BJ (cell line): Measurements from ENCODE around the gene APBB2. TPM values are rescaled to one million over a fixed set of nuclear protein-coding genes. Genes with fewer than 3 reads are reported as not detected.

Experiments
- CTCF ChIA-PET: fragments of 350-600 bp; formaldehyde crosslinking; extraction: SDS; loops from one replicate; lab custom pipeline; 2021; ENCODE audit warnings: antibody characterized with exemption, inconsistent platforms; lab: Yijun Ruan, JAX
- POLR2A ChIA-PET: fragments of 300-600 bp; sonication (Branson Sonifier 250); formaldehyde crosslinking; extraction: SDS; loops from one replicate; lab custom pipeline; 2021; ENCODE audit warnings: antibody characterized with exemption; lab: Charles Lee
- DNase-seq: peaks from one replicate; pipeline ENCODE4 v3.0.0-alpha.2; 2011; ENCODE audit warnings: low read depth
- H3K27me3 ChIP-seq: 2 replicates; pipeline ENCODE4 v1.6.0; 2011; ENCODE audit warnings: low read length; ENCODE audit not compliant: control insufficient read depth, insufficient read depth
- H3K36me3 ChIP-seq: 2 replicates; pipeline ENCODE4 v1.5.1; 2011; ENCODE audit warnings: low read length; ENCODE audit not compliant: control insufficient read depth, insufficient read depth
- H3K4me3 ChIP-seq: 2 replicates; pipeline ENCODE4 v1.5.1; 2011; ENCODE audit warnings: low read depth, mild to moderate bottlenecking, control low read depth, low read length
- polyA plus RNA-seq: library from polyadenylated mRNA; depleted of rRNA; stranded (reverse); fragments of >200 nt; gene quantifications from 2 replicates; pipeline ENCODE4 v1.2.3, GENCODE V29; 2011
- TF ChIP-seq, protein P1 (sequence below): IDR thresholded peaks from 2 replicates; pipeline ENCODE4 v1.5.1; 2011; ENCODE audit warnings: low read depth, mild to moderate bottlenecking, control low read depth, inconsistent platforms, low read length, moderate library complexity; ENCODE audit not compliant: insufficient read depth

APBB2 gene
- polyA plus RNA-seq, 1 experiment, result 50.3 TPM

DNA sequence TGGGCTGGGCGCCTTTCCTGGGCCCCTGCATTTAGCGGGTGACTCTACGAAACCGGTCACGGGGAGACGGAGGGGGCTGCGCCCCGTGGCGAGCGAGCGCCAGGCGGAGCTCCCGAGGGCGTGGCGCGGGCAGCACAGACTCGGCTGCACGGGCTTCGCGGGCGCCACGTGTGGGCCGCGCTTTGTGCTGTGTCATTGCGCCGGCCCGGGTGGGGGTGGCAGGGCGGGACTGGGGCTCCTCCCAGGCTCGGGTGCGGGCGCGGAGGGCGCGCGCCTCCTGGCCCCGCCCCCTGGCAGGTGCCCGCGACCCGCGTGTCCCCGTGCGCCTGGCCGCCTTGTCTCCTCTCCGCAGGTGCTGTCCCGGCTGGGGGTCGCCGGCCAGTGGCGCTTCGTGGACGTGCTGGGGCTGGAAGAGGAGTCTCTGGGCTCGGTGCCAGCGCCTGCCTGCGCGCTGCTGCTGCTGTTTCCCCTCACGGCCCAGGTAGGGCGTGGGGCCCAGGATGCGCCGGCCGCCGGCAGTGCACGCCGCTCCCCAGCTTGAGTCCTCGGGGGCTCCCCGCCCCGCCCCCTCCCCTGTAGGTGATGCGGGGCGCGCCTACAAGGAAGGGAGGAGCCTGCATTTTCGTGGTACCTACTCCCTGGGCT is 43.0 kb upstream of the APBB2 start:
- DNase-seq, result no peak
- H3K36me3 ChIP-seq, result peaks cover 9% of the 10 kb centered on the region
- TF ChIP-seq, protein P1, sequence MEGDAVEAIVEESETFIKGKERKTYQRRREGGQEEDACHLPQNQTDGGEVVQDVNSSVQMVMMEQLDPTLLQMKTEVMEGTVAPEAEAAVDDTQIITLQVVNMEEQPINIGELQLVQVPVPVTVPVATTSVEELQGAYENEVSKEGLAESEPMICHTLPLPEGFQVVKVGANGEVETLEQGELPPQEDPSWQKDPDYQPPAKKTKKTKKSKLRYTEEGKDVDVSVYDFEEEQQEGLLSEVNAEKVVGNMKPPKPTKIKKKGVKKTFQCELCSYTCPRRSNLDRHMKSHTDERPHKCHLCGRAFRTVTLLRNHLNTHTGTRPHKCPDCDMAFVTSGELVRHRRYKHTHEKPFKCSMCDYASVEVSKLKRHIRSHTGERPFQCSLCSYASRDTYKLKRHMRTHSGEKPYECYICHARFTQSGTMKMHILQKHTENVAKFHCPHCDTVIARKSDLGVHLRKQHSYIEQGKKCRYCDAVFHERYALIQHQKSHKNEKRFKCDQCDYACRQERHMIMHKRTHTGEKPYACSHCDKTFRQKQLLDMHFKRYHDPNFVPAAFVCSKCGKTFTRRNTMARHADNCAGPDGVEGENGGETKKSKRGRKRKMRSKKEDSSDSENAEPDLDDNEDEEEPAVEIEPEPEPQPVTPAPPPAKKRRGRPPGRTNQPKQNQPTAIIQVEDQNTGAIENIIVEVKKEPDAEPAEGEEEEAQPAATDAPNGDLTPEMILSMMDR, result no peak
- H3K4me3 ChIP-seq, result peak overlapping the region; percentile 88
- ChIA-PET POLR2A (interaction anchor here (0.7 kb wide), 1 partner anchor 185 kb away, joined by 3 read pairs; no protein-coding TSS in a partner anchor), CTCF (interaction anchor here (1.1 to 2.8 kb wide), 8 partner anchors 23 to 427 kb away, joined by 4 to 18 read pairs (median 6); partner anchors contain the start of gene APBB2)
- peaks cover 3% of the 10 kb centered on the region; the same call in 1 of the 2 replicates for H3K27me3 ChIP-seq

DNA sequence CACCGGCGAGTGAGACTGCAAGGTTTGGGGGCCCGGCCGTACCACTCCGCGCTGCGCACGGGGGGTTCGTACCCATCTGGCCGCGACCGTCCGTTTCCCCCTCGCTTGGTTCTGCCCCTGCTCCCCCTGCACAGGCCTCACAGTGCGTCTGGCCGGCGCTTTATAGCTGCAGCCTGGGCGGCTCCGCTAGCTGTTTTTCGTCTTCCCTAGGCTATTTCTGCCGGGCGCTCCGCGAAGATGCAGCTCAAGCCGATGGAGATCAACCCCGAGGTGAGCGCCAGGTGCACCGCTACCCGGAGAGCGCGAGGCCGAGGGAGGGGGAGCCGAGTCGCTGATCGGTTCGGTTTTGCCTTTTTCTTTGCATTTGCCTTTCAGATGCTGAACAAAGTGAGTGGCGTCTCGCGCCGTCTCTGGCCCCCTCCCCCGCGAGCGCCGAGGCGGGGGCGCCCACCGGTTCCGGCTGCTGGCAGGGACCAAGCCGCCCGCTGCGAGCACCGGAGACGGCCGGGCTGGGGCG is 42.5 kb upstream of the APBB2 start, which contains the start of gene UCHL1:
Gene UCHL1 (plus strand): TSS at position 189 of the 517 bp plus-strand sequence. CDS start 49 bp downstream, at position 238.
- peaks cover 3% of the 10 kb centered on the region; the same call in 1 of the 2 replicates for H3K27me3 ChIP-seq
- H3K4me3 ChIP-seq, result peak within 1 kb of the TSS; percentile 88
- H3K36me3 ChIP-seq, result peaks cover 4% of the 10 kb centered on the region
- ChIA-PET POLR2A (interaction anchor here (0.6 to 0.7 kb wide), 2 partner anchors 185 to 278 kb away, joined by 3 to 5 read pairs; no protein-coding TSS in a partner anchor), CTCF (interaction anchor here (1.7 kb wide), 2 partner anchors 277 to 329 kb away, joined by 4 to 5 read pairs; no protein-coding TSS in a partner anchor)
- DNase-seq, result no peak
- TF ChIP-seq, protein P1, result no peak

DNA sequence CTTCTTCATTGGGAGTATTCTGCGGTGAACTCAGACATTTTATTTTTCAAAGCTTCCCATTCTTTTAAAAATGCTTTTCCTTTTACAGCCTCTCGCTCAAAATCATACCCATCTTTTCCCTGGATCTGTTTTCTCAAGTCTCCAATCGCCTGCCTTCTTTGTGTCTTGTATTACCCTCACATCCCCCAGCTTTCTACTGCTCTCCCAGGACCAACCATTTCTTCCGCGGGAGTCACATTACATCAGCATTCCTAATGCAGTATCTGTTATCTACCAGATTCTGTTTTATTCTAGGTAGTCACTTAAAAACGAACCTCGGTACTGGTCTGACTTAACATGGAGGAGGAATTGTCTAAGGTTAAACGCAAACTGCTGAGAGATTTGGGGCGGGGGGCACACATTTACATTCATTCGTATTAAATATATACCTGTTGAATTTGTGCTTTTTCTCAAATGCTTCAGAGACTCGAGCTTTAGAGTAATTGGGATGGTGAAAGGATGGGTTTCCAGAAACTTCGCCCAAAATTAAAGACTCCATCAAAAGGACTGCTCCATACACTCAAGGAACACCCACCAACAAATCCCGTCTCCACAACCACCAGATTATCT is 41.9 kb upstream of the APBB2 start:
- peak overlapping the region; percentile 88 for H3K4me3 ChIP-seq
- no peak for DNase-seq

DNA sequence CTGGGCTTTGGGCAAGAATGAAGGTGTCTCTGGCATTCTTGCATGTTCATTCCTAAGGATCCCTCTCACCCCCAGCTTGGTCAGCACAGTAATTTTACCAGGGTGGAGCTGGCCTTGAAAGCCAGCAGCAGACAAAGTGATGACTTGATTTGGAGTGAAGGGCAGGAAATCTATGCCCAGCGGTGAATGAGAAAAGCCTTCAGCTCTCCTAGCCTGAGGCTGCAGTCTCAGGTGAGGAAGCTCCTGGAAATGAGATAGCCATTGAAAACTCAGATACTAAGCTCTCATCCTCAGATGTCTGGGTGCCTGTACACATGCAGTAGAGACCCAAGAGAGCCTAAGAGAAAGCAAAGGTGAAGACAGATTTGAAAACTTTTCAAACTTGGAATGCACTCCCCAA is 31.6 kb upstream of the APBB2 start:
- TF ChIP-seq, protein P1, result no peak
- H3K27me3 ChIP-seq, result peaks cover 7% of the 10 kb centered on the region
- no peak overlapping the region for H3K4me3 ChIP-seq
- no peak for DNase-seq
- ChIA-PET POLR2A (no interaction called here), CTCF (interaction anchor here (0.6 to 1.3 kb wide), 3 partner anchors 17 to 462 kb away, joined by 3 to 4 read pairs (median 3); partner anchors contain the start of gene APBB2)
- H3K36me3 ChIP-seq, result no peaks in the 10 kb centered on the region

More for the DNA sequence above, 41.9 kb upstream of the APBB2 start:
- POLR2A ChIA-PET, result interaction anchor here (0.6 kb wide), 2 partner anchors 278 to 461 kb away, joined by 3 to 5 read pairs; no protein-coding TSS in a partner anchor
- CTCF ChIA-PET, result interaction anchor here (1.7 kb wide), 2 partner anchors 276 to 328 kb away, joined by 4 to 5 read pairs; no protein-coding TSS in a partner anchor
- TF ChIP-seq, protein P1, result 0 out of 2 replicates have a peak, but pooled peaks have one; percentile 1
- H3K36me3 ChIP-seq, result peaks cover 1% of the 10 kb centered on the region
- peaks cover 3% of the 10 kb centered on the region; the same call in 1 of the 2 replicates for H3K27me3 ChIP-seq
